Measurements from ENCODE around the gene RPRD2. TPM values are rescaled to one million over a fixed set of nuclear protein-coding genes. Genes with fewer than 3 reads are reported as not detected.
A peak's percentile ranks its signal among the peaks of the same experiment; 100 is the strongest.

The RPRD2 gene
- total and polyA plus RNA-seq, 7 donors: 4.2 to 26.7 (median 16.2) TPM

- WGBS, 2 donors: 97 to 98% methylated on average over 1 of the region's 1 CpG
- no peaks in the 10 kb centered on the region for H3K9me3 ChIP-seq
- no peak overlapping the region for H3K4me3 ChIP-seq
- no peak overlapping the region for H3K27ac ChIP-seq
- H3K27me3 ChIP-seq: no peaks in the 10 kb centered on the region
- H3K36me3 ChIP-seq: peaks cover 0 to 71% (median 20%) of the 10 kb centered on the region in 4 donors
- TF ChIP-seq POLR2AphosphoS5 (IDR thresholded peaks at IDR 0.05) (no peak), EP300 (IDR thresholded peaks at IDR 0.05) (no peak)
- DNase-seq: no peak
- intact Hi-C loops (cut with DNase I): no loop called here
- peaks cover 0 to 5% (median 0%) of the 10 kb centered on the region in 4 donors for H3K4me1 ChIP-seq
Observed at GRCh38 chr1:150444232-150444631, 80.3 kb downstream of the RPRD2 start.

GRCh38 chr1:150456146-150456647 lies 92.2 kb downstream of the RPRD2 start:
- peaks cover 10 to 50% (median 29%) of the 10 kb centered on the region in 4 donors for H3K36me3 ChIP-seq
- no peak for DNase-seq
- no peaks in the 10 kb centered on the region for H3K4me1 ChIP-seq
- H3K9me3 ChIP-seq: no peaks in the 10 kb centered on the region
- 92 to 94% methylated on average over 4 of the region's 4 CpGs for WGBS, 2 donors
- intact Hi-C loops (cut with DNase I): no loop called here
- H3K27ac ChIP-seq: no peak overlapping the region
- TF ChIP-seq POLR2AphosphoS5 (IDR thresholded peaks at IDR 0.05) (no peak), POLR2A (IDR thresholded peaks at IDR 0.05) (no peak), CTCF (IDR thresholded peaks at IDR 0.05) (no peak), EP300 (IDR thresholded peaks at IDR 0.05) (no peak)
- H3K4me3 ChIP-seq: no peak overlapping the region
- H3K27me3 ChIP-seq: no peaks in the 10 kb centered on the region

- no peaks in the 10 kb centered on the region for H3K9me3 ChIP-seq
- H3K4me1 ChIP-seq: no peaks in the 10 kb centered on the region
- TF ChIP-seq CTCF (IDR thresholded peaks at IDR 0.05) (peak; percentile 46 to 83 (median 78)), POLR2A (IDR thresholded peaks at IDR 0.05) (no peak), EP300 (IDR thresholded peaks at IDR 0.05) (no peak)
- H3K27me3 ChIP-seq: no peaks in the 10 kb centered on the region
- H3K4me3 ChIP-seq: no peak overlapping the region
- intact Hi-C loops (cut with DNase I): loop anchor here (2.0 kb wide), 1 partner anchor 68 kb away; no protein-coding TSS in a partner anchor
- no peak overlapping the region for H3K27ac ChIP-seq
- DNase-seq: peak; percentile 78
- 34 to 42% methylated on average over 4 of the region's 4 CpGs for WGBS, 2 donors
- H3K36me3 ChIP-seq: peaks cover 7 to 74% (median 28%) of the 10 kb centered on the region in 4 donors
Observed at GRCh38 chr1:150464422-150464826, 100.5 kb downstream of the RPRD2 start.

- TF ChIP-seq EP300 (IDR thresholded peaks at IDR 0.05) (no peak), POLR2AphosphoS5 (IDR thresholded peaks at IDR 0.05) (no peak), POLR2A (IDR thresholded peaks at IDR 0.05) (no peak), CTCF (IDR thresholded peaks at IDR 0.05) (no peak)
- no peak for DNase-seq
- Histone ChIP-seq H3K9me3 (no peaks in the 10 kb centered on the region), H3K27ac (no peak overlapping the region), H3K4me3 (no peak overlapping the region), H3K27me3 (no peaks in the 10 kb centered on the region), H3K4me1 (no peaks in the 10 kb centered on the region), H3K36me3 (peaks cover 14 to 74% (median 30%) of the 10 kb centered on the region in 4 donors)
- intact Hi-C loops (cut with DNase I): loop anchor here (5.0 kb wide), 1 partner anchor 50 kb away; the partner anchor contains the start of gene FALEC
Observed at GRCh38 chr1:150466964-150467363, 103.0 kb downstream of the RPRD2 start.

GRCh38 chr1:150469291-150469690 lies 105.3 kb downstream of the RPRD2 start:
- no peak for TF ChIP-seq EP300 (IDR thresholded peaks at IDR 0.05)
- TF ChIP-seq POLR2A (IDR thresholded peaks at IDR 0.05): no peak
- no peak for TF ChIP-seq POLR2AphosphoS5 (IDR thresholded peaks at IDR 0.05)
- TF ChIP-seq CTCF (IDR thresholded peaks at IDR 0.05): no peak
- no peaks in the 10 kb centered on the region for H3K4me1 ChIP-seq
- H3K36me3 ChIP-seq: peaks cover 19 to 78% (median 39%) of the 10 kb centered on the region in 4 donors
- DNase-seq: no peak
- H3K27me3 ChIP-seq: no peaks in the 10 kb centered on the region
- no peak overlapping the region for H3K4me3 ChIP-seq
- intact Hi-C loops (cut with DNase I): loop anchor here (5.0 kb wide), 1 partner anchor 48 kb away; the partner anchor contains the start of gene FALEC
- H3K9me3 ChIP-seq: no peaks in the 10 kb centered on the region
- peak overlapping the region in 1 of 4 donors; percentile 15 for H3K27ac ChIP-seq
- 90 to 91% methylated on average over 1 of the region's 1 CpG for WGBS, 2 donors

Data from sigmoid colon (tissue), 7 donors.